ENCODE results near the gene TIMP2.

GRCh38 chr17:78965491-78965924 is 40.3 kb upstream of the TIMP2 start:
- TF ChIP-seq POLR2A (IDR thresholded peaks at IDR 0.05) (no peak), CTCF (IDR thresholded peaks at IDR 0.05) (no peak), POLR2AphosphoS5 (IDR thresholded peaks at IDR 0.05) (no peak)
